Stimulated activated CD8-positive, alpha-beta memory T cell treated with anti-CD3 and anti-CD28 coated beads, Interleukin-2, amount 100 ng/mL, for 48 hours (primary cell): ENCODE data around the gene ZNF683.

Source experiments
- DNase-seq, 2 donors: peaks; one replicate each; pipeline ENCODE4 v3.0.0-alpha.2; 2020; ENCODE audit warnings: low read depth in 2 of 2

ZNF683 gene

GRCh38 chr1:26358411-26359384, 13.9 kb downstream of the ZNF683 start:
- peak; percentile 39 to 59 for DNase-seq

GRCh38 chr1:26357121-26357602, 15.4 kb downstream of the ZNF683 start:
- DNase-seq = no peak

GRCh38 chr1:26356106-26356505, 16.4 kb downstream of the ZNF683 start:
- DNase-seq = no peak

- DNase-seq = no peak
Measured at GRCh38 chr1:26354972-26355371, 17.6 kb downstream of the ZNF683 start.

- no peak for DNase-seq
Measured at GRCh38 chr1:26353976-26354820, 18.4 kb downstream of the ZNF683 start, which contains the start of gene CRYBG2. Gene CRYBG2 (minus strand): TSS chr1:26354130. CDS start chr1:26346657, 7,473 bp downstream.

- DNase-seq = no peak
Measured at GRCh38 chr1:26353210-26353859, 19.2 kb downstream of the ZNF683 start.

GRCh38 chr1:26352338-26352679, 20.2 kb downstream of the ZNF683 start:
- DNase-seq = no peak

- no peak for DNase-seq
Measured at GRCh38 chr1:26351590-26352337, 20.8 kb downstream of the ZNF683 start.

GRCh38 chr1:26350701-26351589, 21.6 kb downstream of the ZNF683 start:
- DNase-seq = no peak

GRCh38 chr1:26350343-26350700, 22.2 kb downstream of the ZNF683 start:
- DNase-seq = no peak

GRCh38 chr1:26349877-26350244, 22.7 kb downstream of the ZNF683 start:
- DNase-seq = no peak

GRCh38 chr1:26349188-26349876, 23.2 kb downstream of the ZNF683 start:
- no peak for DNase-seq

GRCh38 chr1:26346274-26347033, 26.1 kb downstream of the ZNF683 start:
- DNase-seq = no peak

GRCh38 chr1:26345718-26346117, 26.8 kb downstream of the ZNF683 start:
- no peak for DNase-seq

GRCh38 chr1:26344147-26344920, 28.2 kb downstream of the ZNF683 start:
- DNase-seq = no peak

- no peak for DNase-seq
Measured at GRCh38 chr1:26340047-26340481, 32.5 kb downstream of the ZNF683 start.

- DNase-seq = no peak
Measured at GRCh38 chr1:26338670-26339069, 33.9 kb downstream of the ZNF683 start.

- DNase-seq = no peak
Measured at GRCh38 chr1:26337625-26338024, 34.9 kb downstream of the ZNF683 start.
